HL-60 (cell line): ENCODE results near the gene LMO2.
"Not testable (repeated sequence)": the region's sequence is repeated elsewhere in the genome, so short reads cannot be mapped to it uniquely, and the experiment has no call there.

Experiments used
- DNase-seq, 2 experiments: peaks; one replicate each; pipeline ENCODE4 v3.0.0-alpha.2; 2010 to 2020; ENCODE audit warnings: low read depth in 1 of 2, low spot score in 1 of 2
- H3K27ac ChIP-seq: fragments of 250-450 bp; sonication (Bioruptor Pico); replicated peaks from 2 replicates; pipeline ENCODE4 v1.5.1; 2020; ENCODE audit warnings: mild to moderate bottlenecking, moderate library complexity
- H3K27me3 ChIP-seq: fragments of 250-450 bp; sonication (Bioruptor Pico); 2 replicates; pipeline ENCODE4 v1.5.1; 2021; ENCODE audit warnings: mild to moderate bottlenecking, moderate library complexity; ENCODE audit not compliant: insufficient read depth, poor library complexity, severe bottlenecking
- H3K4me3 ChIP-seq: replicated peaks from 2 replicates; pipeline ENCODE4 v1.5.1; 2011; ENCODE audit warnings: mild to moderate bottlenecking, control low read depth, low read length; ENCODE audit not compliant: insufficient read depth
- GABPA ChIP-seq: IDR thresholded peaks from 2 replicates; pipeline ENCODE4 v1.6.1; 2012; ENCODE audit warnings: low read depth
- POLR2AphosphoS5 ChIP-seq: IDR thresholded peaks from 2 replicates; pipeline ENCODE4 v1.6.1; 2012; ENCODE audit warnings: low read depth
- SPI1 ChIP-seq: IDR thresholded peaks from 2 replicates; pipeline ENCODE4 v1.6.1; 2012; ENCODE audit warnings: low read depth, mild to moderate bottlenecking, borderline replicate concordance
- TF ChIP-seq, protein P1 (sequence below): IDR thresholded peaks from 2 replicates; pipeline ENCODE4 v1.6.1; 2012; ENCODE audit warnings: low read depth; ENCODE audit not compliant: insufficient replicate concordance
- TF ChIP-seq, protein P2 (sequence below): IDR thresholded peaks from one replicate; pipeline ENCODE4 v1.5.1; 2011; ENCODE audit warnings: low read length, control low read depth, inconsistent platforms; ENCODE audit not compliant: insufficient read depth

LMO2 gene

DNA sequence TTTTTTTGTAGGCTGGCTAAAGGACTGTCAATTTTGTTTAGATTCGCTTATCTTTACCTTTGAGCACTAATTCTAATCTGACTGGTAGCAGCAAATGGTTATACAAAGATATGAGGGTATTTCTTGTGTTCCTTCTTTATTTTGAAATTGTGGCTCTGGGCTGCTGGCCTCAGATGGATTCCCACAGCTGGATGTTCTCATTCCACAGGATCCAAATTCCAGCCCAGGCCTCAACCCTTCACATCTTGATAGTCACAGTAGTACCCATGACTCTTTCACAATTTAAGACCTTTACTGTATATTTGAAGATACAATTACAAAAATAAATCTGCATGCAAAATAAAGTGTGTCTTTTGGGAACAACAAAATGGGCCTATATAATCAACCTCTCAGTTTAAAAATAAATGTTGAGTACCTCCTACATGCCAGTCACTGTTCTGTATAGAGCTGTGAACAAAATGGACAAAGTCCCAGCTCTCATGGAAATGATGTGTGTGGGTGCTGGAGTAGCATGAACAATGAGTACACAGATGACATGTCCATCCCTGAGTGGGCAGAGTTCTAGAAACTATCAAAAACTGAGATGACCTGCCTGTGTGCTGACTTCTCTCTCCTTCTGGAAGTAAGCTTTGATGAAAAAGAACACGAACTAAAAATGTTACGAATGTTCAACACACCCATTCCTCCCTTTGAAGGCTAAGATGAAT, 65.9 kb downstream of the LMO2 start:
- TF ChIP-seq SPI1 (no peak), GABPA (no peak), POLR2AphosphoS5 (no peak)
- TF ChIP-seq, protein P1, sequence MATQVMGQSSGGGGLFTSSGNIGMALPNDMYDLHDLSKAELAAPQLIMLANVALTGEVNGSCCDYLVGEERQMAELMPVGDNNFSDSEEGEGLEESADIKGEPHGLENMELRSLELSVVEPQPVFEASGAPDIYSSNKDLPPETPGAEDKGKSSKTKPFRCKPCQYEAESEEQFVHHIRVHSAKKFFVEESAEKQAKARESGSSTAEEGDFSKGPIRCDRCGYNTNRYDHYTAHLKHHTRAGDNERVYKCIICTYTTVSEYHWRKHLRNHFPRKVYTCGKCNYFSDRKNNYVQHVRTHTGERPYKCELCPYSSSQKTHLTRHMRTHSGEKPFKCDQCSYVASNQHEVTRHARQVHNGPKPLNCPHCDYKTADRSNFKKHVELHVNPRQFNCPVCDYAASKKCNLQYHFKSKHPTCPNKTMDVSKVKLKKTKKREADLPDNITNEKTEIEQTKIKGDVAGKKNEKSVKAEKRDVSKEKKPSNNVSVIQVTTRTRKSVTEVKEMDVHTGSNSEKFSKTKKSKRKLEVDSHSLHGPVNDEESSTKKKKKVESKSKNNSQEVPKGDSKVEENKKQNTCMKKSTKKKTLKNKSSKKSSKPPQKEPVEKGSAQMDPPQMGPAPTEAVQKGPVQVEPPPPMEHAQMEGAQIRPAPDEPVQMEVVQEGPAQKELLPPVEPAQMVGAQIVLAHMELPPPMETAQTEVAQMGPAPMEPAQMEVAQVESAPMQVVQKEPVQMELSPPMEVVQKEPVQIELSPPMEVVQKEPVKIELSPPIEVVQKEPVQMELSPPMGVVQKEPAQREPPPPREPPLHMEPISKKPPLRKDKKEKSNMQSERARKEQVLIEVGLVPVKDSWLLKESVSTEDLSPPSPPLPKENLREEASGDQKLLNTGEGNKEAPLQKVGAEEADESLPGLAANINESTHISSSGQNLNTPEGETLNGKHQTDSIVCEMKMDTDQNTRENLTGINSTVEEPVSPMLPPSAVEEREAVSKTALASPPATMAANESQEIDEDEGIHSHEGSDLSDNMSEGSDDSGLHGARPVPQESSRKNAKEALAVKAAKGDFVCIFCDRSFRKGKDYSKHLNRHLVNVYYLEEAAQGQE = no peak
- TF ChIP-seq, protein P2, sequence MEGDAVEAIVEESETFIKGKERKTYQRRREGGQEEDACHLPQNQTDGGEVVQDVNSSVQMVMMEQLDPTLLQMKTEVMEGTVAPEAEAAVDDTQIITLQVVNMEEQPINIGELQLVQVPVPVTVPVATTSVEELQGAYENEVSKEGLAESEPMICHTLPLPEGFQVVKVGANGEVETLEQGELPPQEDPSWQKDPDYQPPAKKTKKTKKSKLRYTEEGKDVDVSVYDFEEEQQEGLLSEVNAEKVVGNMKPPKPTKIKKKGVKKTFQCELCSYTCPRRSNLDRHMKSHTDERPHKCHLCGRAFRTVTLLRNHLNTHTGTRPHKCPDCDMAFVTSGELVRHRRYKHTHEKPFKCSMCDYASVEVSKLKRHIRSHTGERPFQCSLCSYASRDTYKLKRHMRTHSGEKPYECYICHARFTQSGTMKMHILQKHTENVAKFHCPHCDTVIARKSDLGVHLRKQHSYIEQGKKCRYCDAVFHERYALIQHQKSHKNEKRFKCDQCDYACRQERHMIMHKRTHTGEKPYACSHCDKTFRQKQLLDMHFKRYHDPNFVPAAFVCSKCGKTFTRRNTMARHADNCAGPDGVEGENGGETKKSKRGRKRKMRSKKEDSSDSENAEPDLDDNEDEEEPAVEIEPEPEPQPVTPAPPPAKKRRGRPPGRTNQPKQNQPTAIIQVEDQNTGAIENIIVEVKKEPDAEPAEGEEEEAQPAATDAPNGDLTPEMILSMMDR = no peak
- peaks cover 58% of the 10 kb centered on the region for H3K27me3 ChIP-seq
- H3K27ac ChIP-seq = no peak overlapping the region
- DNase-seq = no peak
- no peak overlapping the region for H3K4me3 ChIP-seq

DNA sequence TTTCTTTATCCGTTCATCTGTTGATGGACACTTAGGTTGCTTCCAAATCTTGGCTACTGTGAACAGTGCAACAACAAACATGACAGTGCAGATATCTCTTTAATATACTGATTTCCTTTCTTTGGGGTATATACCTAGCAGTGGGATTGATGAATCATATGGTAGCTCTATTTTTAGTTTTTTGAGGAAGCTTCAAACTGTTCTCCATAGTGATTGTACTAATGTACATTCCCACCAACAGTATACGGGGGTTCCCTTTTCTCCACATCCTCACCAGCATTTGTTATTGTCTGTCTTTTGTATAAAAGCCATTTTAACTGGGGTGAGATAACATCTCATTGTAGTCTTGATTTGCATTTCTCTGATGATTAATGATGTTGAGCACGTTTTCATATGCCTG, 68.9 kb downstream of the LMO2 start:
- H3K27me3 ChIP-seq = peaks cover 43% of the 10 kb centered on the region
- H3K27ac ChIP-seq, H3K4me3 ChIP-seq, DNase-seq: not testable (repeated sequence)

DNA sequence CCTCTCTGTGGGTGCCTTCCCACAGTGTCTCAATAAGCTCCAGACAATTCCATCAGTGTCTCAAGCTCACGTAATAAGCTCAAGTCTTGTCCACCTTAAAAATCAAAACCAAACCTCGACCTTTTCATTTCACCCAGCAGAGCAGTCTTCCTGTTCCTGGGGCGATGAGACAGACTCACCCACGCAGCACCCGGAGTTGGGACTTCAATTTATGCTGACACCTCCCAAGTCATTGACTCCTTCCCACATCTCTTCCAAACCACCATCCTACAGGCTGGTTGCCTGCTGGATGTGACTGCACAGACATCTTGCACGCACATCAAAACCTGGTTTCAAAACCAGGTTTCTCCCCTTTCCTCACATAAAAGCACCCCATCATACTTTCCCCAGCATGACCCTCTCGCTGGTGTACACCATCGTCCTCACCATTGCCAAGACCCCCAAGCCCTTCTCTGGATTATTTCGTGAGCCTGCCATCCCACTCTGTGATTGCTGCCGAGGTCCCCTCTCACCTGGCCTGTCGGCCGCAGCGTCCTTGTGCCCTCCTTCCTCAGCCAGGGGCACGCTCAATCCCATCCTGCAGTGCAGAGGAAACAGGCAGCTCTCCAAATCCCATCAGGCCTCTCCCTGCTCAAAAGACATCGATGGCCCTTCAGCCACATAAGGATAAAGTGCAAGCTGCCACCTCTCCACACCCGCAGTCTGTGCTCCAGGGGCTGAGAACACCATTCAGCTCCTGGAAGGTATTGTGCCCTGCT, 72.4 kb downstream of the LMO2 start:
- Histone ChIP-seq H3K27me3 (peaks cover 29% of the 10 kb centered on the region), H3K4me3 (no peak overlapping the region), H3K27ac (no peak overlapping the region)
- TF ChIP-seq, protein P2 = no peak
- TF ChIP-seq POLR2AphosphoS5 = no peak
- no peak for TF ChIP-seq GABPA
- TF ChIP-seq SPI1 = no peak
- TF ChIP-seq, protein P1 = no peak
- no peak for DNase-seq
